NT2/D1 (cell line): ENCODE measurements around the gene CEP70.
A peak's percentile ranks its signal among the peaks of the same experiment; 100 is the strongest.
"Not testable (repeated sequence)": the region's sequence is repeated elsewhere in the genome, so short reads cannot be mapped to it uniquely, and the experiment has no call there.

Experiments
- DNase-seq: peaks from one replicate; pipeline ENCODE4 v3.0.0-alpha.2; 2011; ENCODE audit warnings: low read depth, low spot score
- H3K27me3 ChIP-seq: 2 replicates; pipeline ENCODE4 v1.6.0; 2011; ENCODE audit warnings: mild to moderate bottlenecking; ENCODE audit not compliant: insufficient read length, insufficient read depth
- H3K36me3 ChIP-seq: 2 replicates; pipeline ENCODE4 v1.6.1; 2011; ENCODE audit warnings: mild to moderate bottlenecking, low read length, mixed read lengths; ENCODE audit not compliant: insufficient read depth, insufficient read length
- H3K4me1 ChIP-seq: 2 replicates; pipeline ENCODE4 v1.5.1; 2011; ENCODE audit not compliant: insufficient read depth, insufficient read length
- H3K4me3 ChIP-seq: 2 replicates; pipeline ENCODE4 v1.5.1; 2011; ENCODE audit warnings: low read depth; ENCODE audit not compliant: insufficient read length
- H3K9ac ChIP-seq: 2 replicates; pipeline ENCODE4 v1.6.0; 2011; ENCODE audit warnings: low read depth; ENCODE audit not compliant: insufficient read length
- H3K9me3 ChIP-seq: 2 replicates; pipeline ENCODE4 v1.5.1; 2011; ENCODE audit warnings: mild to moderate bottlenecking, low read length; ENCODE audit not compliant: insufficient read depth
- SUZ12 ChIP-seq: IDR thresholded peaks from 2 replicates; pipeline ENCODE4 v1.6.1; 2011; ENCODE audit not compliant: insufficient read length, insufficient read depth; ENCODE audit errors: extremely low read depth
- YY1 ChIP-seq: IDR thresholded peaks from 2 replicates; pipeline ENCODE4 v1.6.1; 2011; ENCODE audit not compliant: insufficient read length, insufficient read depth
- ZNF274 ChIP-seq: IDR thresholded peaks from 2 replicates; pipeline ENCODE4 v1.6.1; 2011; ENCODE audit warnings: mild to moderate bottlenecking, low read depth, low read length

CEP70 gene

GRCh38 chr3:138625707-138626365 lies 31.8 kb upstream of the CEP70 start:
- no peak for TF ChIP-seq ZNF274
- no peak for TF ChIP-seq YY1
- Histone ChIP-seq H3K4me1 (no peaks in the 10 kb centered on the region), H3K36me3 (peaks cover 28% of the 10 kb centered on the region), H3K9me3 (no peaks in the 10 kb centered on the region), H3K27me3 (no peaks in the 10 kb centered on the region), H3K4me3 (no peak overlapping the region), H3K9ac (no peak overlapping the region)
- no peak for DNase-seq

- H3K9ac ChIP-seq = no peak overlapping the region
- H3K9me3 ChIP-seq = no peaks in the 10 kb centered on the region
- TF ChIP-seq SUZ12 = no peak
- no peak for TF ChIP-seq ZNF274
- no peak for TF ChIP-seq YY1
- peaks cover 18% of the 10 kb centered on the region for H3K36me3 ChIP-seq
- no peak overlapping the region for H3K4me3 ChIP-seq
- DNase-seq = no peak
- no peaks in the 10 kb centered on the region for H3K4me1 ChIP-seq
- no peaks in the 10 kb centered on the region for H3K27me3 ChIP-seq
Observed at GRCh38 chr3:138624518-138624917, 30.5 kb upstream of the CEP70 start.

- Histone ChIP-seq H3K4me3 (no peak overlapping the region), H3K4me1 (no peaks in the 10 kb centered on the region), H3K9ac (no peak overlapping the region), H3K9me3 (no peaks in the 10 kb centered on the region), H3K36me3 (peaks cover 10% of the 10 kb centered on the region), H3K27me3 (no peaks in the 10 kb centered on the region)
- DNase-seq = no peak
- TF ChIP-seq ZNF274 (no peak), SUZ12 (no peak), YY1 (no peak)
Observed at GRCh38 chr3:138620431-138620830, 26.4 kb upstream of the CEP70 start.

GRCh38 chr3:138615462-138615861 lies 21.4 kb upstream of the CEP70 start:
- H3K27me3 ChIP-seq = no peaks in the 10 kb centered on the region
- H3K9ac ChIP-seq = no peak overlapping the region
- H3K4me1 ChIP-seq = no peaks in the 10 kb centered on the region
- no peak for DNase-seq
- TF ChIP-seq YY1 (no peak), ZNF274 (no peak), SUZ12 (no peak)
- H3K9me3 ChIP-seq = no peaks in the 10 kb centered on the region
- no peak overlapping the region for H3K4me3 ChIP-seq
- H3K36me3 ChIP-seq = peaks cover 7% of the 10 kb centered on the region

DNA sequence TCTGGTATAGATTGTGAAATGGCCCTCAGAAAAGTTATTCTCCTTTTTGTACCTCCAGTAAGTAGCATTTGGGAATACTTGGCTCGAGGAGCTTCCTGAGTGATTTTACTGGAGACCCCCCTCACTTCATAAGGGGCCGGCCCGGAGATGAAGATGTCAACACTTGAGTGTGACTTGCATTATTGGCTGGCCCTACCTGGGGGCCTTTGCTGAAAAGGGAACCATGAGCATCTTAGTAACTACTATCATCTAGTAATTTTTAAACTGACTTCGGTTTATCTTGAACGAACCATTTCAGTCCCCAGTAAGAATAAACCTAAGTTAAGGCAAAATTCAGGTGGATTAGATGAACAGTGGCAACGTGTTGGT lies 15.8 kb upstream of the CEP70 start:
- Histone ChIP-seq H3K4me3 (no peak overlapping the region), H3K27me3 (no peaks in the 10 kb centered on the region), H3K9me3 (no peaks in the 10 kb centered on the region), H3K36me3 (peaks cover 7% of the 10 kb centered on the region), H3K9ac (no peak overlapping the region), H3K4me1 (no peaks in the 10 kb centered on the region)
- DNase-seq = no peak
- TF ChIP-seq YY1 (no peak), SUZ12 (no peak), ZNF274 (no peak)

- Histone ChIP-seq H3K27me3 (no peaks in the 10 kb centered on the region), H3K9me3 (no peaks in the 10 kb centered on the region; the same call in 1 of the 2 replicates), H3K9ac (peak within 1 kb of the TSS; percentile 91), H3K4me1 (no peaks in the 10 kb centered on the region), H3K36me3 (peaks cover 7% of the 10 kb centered on the region), H3K4me3 (peak within 1 kb of the TSS; percentile 79)
- DNase-seq = no peak
- no peak for TF ChIP-seq YY1
- TF ChIP-seq ZNF274 = no peak
- TF ChIP-seq SUZ12 = no peak
Observed at GRCh38 chr3:138608322-138609135, 14.5 kb upstream of the CEP70 start, which contains the start of gene FAIM. FAIM (plus strand) TSS chr3:138608771; CDS start chr3:138619727, 10,956 bp downstream.

GRCh38 chr3:138604106-138604595 lies 10.1 kb upstream of the CEP70 start:
- not testable (repeated sequence) for H3K36me3 ChIP-seq, DNase-seq, H3K9ac ChIP-seq, H3K27me3 ChIP-seq, H3K4me3 ChIP-seq, H3K4me1 ChIP-seq
- peaks cover 12% of the 10 kb centered on the region; the same call in 1 of the 2 replicates for H3K9me3 ChIP-seq

GRCh38 chr3:138601661-138602060 lies 7.6 kb upstream of the CEP70 start:
- H3K9me3 ChIP-seq = peaks cover 19% of the 10 kb centered on the region; the same call in 1 of the 2 replicates
- H3K4me3 ChIP-seq, H3K9ac ChIP-seq, H3K4me1 ChIP-seq, H3K36me3 ChIP-seq, H3K27me3 ChIP-seq, DNase-seq: not testable (repeated sequence)
